Naive thymus-derived CD8-positive, alpha-beta T cell (primary cell): Measurements from ENCODE around the gene PDE10A. TPM values are rescaled to one million over a fixed set of nuclear protein-coding genes. Genes with fewer than 3 reads are reported as not detected.

Experiments used
- ATAC-seq, 2 donors: fragments of 150-1000 bp; cut with Tn5 transposase in 1 of 2; sonication (Bioruptor Pico), chemical (Tn5 transposase) in 1 of 2; 1 replicate in 1 of 2; 2 replicates in 1 of 2; pipeline ENCODE4 v1.10.0; 2021; ENCODE audit warnings: mild to moderate bottlenecking in 2 of 2, moderate library complexity in 2 of 2
- POLR2A ChIA-PET: fragments of 350-600 bp; sonication (Branson Sonifier 250); formaldehyde crosslinking; loops from one replicate; lab custom pipeline; 2021; ENCODE audit warnings: antibody characterized with exemption; lab: Charles Lee
- DNase-seq, 10 donors: peaks; one replicate each; pipeline versions ENCODE4 v3.0.0 to v3.0.0-alpha.2; 2020 to 2022
- H3K27ac Mint-ChIP-seq, 10 donors: one replicate each; pipeline ENCODE4 v1.8.0; 2020 to 2022; ENCODE audit warnings: mild to moderate bottlenecking in 10 of 10, mixed read lengths in 10 of 10, moderate library complexity in 4 of 10, inconsistent platforms in 1 of 10
- H3K27me3 Mint-ChIP-seq, 5 donors: one replicate each; pipeline ENCODE4 v1.8.0; 2021 to 2022; ENCODE audit warnings: mixed read lengths in 5 of 5
- H3K36me3 Mint-ChIP-seq, 3 donors: one replicate each; pipeline ENCODE4 v1.8.0; 2020 to 2022; ENCODE audit warnings: mixed read lengths in 3 of 3, mild to moderate bottlenecking in 2 of 3, inconsistent platforms in 1 of 3
- H3K4me1 Mint-ChIP-seq, 4 donors: one replicate each; pipeline ENCODE4 v1.8.0; 2021 to 2022; ENCODE audit warnings: mixed read lengths in 4 of 4
- H3K4me3 Mint-ChIP-seq, 10 donors: one replicate each; pipeline ENCODE4 v1.8.0; 2020 to 2022; ENCODE audit warnings: mild to moderate bottlenecking in 10 of 10, mixed read lengths in 10 of 10, moderate library complexity in 6 of 10, inconsistent platforms in 1 of 10
- H3K9me3 Mint-ChIP-seq, 9 donors: one replicate each; pipeline ENCODE4 v1.8.0; 2020 to 2022; ENCODE audit warnings: mixed read lengths in 9 of 9, mild to moderate bottlenecking in 3 of 9, inconsistent platforms in 1 of 9, moderate library complexity in 1 of 9
- polyA plus RNA-seq, 3 donors: library from polyadenylated mRNA; unstranded; fragments of 300-500 nt; fragmentation: Illumina TruSeq; gene quantifications; one replicate each; pipeline ENCODE4 v1.2.3, GENCODE V29; 2021
- total RNA-seq, 8 experiments: library from RNA in 2 of 8; stranded (reverse) in 2 of 8; gene quantifications; one replicate each; pipeline ENCODE4 v1.2.3 and lab custom pipeline; 2021 to 2026

PDE10A gene
- total and polyA plus RNA-seq, 5 experiments from 2014 or later = not detected

DNA sequence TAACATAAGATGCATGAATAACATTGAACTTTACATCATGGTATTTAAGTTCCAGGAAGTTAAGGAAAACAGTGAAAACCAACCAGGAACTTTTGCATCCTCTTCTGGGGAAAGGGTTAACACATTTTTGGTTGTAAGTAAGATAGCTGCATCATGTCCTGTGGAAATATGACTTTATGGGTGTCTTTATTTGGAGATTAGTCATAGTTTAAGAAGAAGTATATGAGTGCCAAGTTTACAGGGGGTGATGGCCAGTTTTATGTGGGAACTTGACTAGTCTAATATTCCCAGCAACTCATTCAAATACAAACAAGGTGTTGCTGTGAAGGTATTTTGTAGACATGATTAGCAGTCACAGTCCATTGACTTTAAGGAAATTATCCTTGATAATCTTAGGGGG is 78.0 kb downstream of the PDE10A start:
- no peak overlapping the region for H3K4me3 Mint-ChIP-seq
- H3K27ac Mint-ChIP-seq = no peak overlapping the region
- POLR2A ChIA-PET = no interaction called here
- no peaks in the 10 kb centered on the region for H3K36me3 Mint-ChIP-seq
- ATAC-seq (no peak), DNase-seq (no peak)
- peaks cover 0 to 3% (median 0%) of the 10 kb centered on the region in 5 donors for H3K27me3 Mint-ChIP-seq
- peaks cover 0 to 9% (median 4%) of the 10 kb centered on the region in 9 donors for H3K9me3 Mint-ChIP-seq
- no peaks in the 10 kb centered on the region for H3K4me1 Mint-ChIP-seq

DNA sequence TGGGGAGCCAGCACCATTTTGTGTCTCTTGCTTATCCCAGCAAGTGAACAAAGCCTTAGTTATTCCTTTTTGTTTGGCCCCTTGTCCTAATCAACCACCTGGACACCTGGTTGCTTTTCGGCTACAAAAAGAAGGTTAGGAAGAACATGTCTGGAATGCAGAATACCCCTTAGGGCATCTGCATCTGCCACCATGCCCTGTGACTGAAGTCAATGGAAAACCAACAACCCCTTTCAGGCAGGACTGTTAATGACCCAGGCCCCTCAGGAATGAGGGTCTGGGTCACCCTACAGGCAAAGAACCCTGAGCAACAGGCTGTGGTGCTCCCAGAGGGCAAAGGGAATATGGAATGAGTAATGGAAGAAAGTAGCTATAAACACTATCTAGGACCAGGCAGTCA is 78.5 kb downstream of the PDE10A start:
- Mint-ChIP-seq H3K4me1 (no peaks in the 10 kb centered on the region), H3K36me3 (no peaks in the 10 kb centered on the region), H3K27ac (no peak overlapping the region), H3K27me3 (peaks cover 0 to 3% (median 0%) of the 10 kb centered on the region in 5 donors), H3K9me3 (peaks cover 0 to 9% (median 4%) of the 10 kb centered on the region in 9 donors), H3K4me3 (no peak overlapping the region)
- ATAC-seq = no peak
- DNase-seq = no peak
- POLR2A ChIA-PET = no interaction called here

DNA sequence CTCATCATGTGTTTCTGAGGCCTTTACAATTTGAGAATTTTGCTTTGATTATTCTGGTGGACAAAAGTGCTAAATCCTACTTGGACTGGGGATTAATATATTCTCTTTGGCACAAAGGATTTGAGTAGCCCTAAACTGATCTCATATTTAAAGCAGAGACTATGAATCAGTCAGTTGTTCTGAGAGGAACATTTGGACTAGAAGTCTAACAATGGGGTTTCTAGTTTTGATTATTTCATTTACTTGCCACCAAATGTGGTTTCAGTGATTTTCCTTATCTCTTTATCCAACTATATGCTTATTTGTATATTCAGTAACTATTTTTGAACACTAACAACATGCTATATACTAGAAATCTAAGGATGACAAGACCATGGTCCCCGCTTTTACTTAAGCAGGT is 81.4 kb downstream of the PDE10A start:
- Mint-ChIP-seq H3K36me3 (no peaks in the 10 kb centered on the region), H3K4me3 (no peak overlapping the region), H3K4me1 (no peaks in the 10 kb centered on the region), H3K9me3 (peaks cover 0 to 9% (median under 1%) of the 10 kb centered on the region in 9 donors), H3K27me3 (peaks cover 0 to 3% (median 0%) of the 10 kb centered on the region in 5 donors), H3K27ac (no peak overlapping the region)
- DNase-seq = no peak
- POLR2A ChIA-PET = no interaction called here
- no peak for ATAC-seq

DNA sequence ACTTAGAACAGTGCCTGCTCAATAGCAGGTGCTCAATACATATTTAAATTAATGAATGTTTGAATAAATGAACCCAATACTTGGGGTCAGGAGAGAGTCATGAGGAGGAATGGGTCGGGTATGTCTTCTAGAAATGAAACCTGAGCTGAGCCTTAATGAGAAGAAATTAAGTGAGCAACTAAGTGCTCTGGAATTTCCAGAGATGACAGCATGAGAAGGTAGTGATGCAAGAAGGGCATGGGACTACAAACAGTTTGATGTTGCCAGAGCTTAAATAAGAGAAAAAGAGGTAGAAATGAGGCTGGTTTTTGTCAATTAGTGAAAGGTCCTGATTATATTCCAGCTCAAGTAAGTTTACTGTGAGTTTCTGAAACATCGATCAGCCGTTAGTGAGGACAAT is 82.9 kb downstream of the PDE10A start:
- H3K36me3 Mint-ChIP-seq = no peaks in the 10 kb centered on the region
- no peaks in the 10 kb centered on the region for H3K4me1 Mint-ChIP-seq
- no peak overlapping the region for H3K27ac Mint-ChIP-seq
- no peak for DNase-seq
- POLR2A ChIA-PET = no interaction called here
- H3K4me3 Mint-ChIP-seq = no peak overlapping the region
- peaks cover 0 to 3% (median 0%) of the 10 kb centered on the region in 5 donors for H3K27me3 Mint-ChIP-seq
- peaks cover 0 to 9% (median 0%) of the 10 kb centered on the region in 9 donors for H3K9me3 Mint-ChIP-seq
- no peak for ATAC-seq

DNA sequence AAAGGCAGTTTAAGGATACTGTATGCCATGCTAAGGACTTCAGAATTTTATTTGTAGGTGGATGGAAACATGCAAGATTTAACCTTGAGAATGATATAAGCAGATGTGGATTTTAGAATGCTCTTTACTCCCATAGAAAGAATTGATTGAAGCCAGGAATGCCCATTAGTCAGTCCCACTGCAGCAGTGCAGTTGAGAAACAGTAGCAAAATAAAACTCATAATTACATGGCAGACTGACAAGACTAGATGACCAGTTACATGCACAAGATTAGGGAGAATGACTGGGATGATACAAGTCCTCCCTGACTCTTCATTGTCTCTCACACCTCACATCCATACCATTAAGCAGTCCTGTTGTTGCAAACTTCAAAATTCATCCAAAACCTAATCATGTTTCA is 83.9 kb downstream of the PDE10A start:
- ATAC-seq (no peak), DNase-seq (no peak)
- Mint-ChIP-seq H3K9me3 (no peaks in the 10 kb centered on the region), H3K27me3 (no peaks in the 10 kb centered on the region), H3K4me3 (no peak overlapping the region), H3K27ac (no peak overlapping the region), H3K36me3 (no peaks in the 10 kb centered on the region), H3K4me1 (no peaks in the 10 kb centered on the region)
- POLR2A ChIA-PET = no interaction called here

DNA sequence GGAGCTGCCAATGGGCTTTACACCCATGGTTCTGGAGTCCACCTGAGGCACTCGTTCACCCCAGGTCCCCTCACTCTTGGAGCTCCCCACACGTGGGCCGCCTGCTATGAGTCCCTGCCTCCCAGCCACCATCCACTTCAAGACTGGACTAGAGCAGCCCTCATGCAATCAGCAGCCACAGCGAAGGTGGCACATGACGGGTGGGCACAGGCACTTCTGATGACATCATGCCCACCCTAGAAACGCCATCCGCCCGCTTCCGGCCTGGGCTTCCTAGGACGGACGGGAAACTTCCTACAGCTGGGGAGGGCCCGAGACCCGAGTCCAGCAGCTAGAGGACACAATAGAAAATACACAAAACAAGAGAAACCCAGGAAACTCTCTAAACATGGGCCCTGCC is 85.5 kb downstream of the PDE10A start:
- H3K36me3 Mint-ChIP-seq = no peaks in the 10 kb centered on the region
- DNase-seq (no peak), ATAC-seq (no peak)
- H3K4me3 Mint-ChIP-seq = no peak overlapping the region
- no peak overlapping the region for H3K27ac Mint-ChIP-seq
- no peaks in the 10 kb centered on the region for H3K4me1 Mint-ChIP-seq
- POLR2A ChIA-PET = no interaction called here
- H3K27me3 Mint-ChIP-seq = no peaks in the 10 kb centered on the region
- no peaks in the 10 kb centered on the region for H3K9me3 Mint-ChIP-seq

DNA sequence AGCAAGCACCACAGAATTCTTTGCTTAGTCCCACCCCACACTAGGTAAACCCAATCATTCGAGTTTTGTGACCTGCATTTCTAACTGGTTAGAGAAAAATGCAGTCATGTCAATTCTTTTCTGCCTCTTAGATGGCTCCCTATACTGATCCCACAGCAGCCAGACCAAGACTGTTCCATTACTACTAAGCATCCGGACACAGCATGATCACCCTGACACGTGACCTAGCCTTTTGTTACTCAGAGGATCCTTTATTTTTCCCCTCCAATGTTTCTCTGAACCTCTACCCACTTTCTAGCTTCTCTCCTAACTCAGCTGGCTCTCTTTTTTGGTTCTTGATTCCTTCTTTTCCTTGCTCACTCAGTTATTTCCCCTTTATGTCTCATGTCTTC is 87.9 kb downstream of the PDE10A start:
- Mint-ChIP-seq H3K27me3 (peaks cover 0 to under 1% (median 0%) of the 10 kb centered on the region in 5 donors), H3K4me3 (no peak overlapping the region), H3K36me3 (no peaks in the 10 kb centered on the region), H3K4me1 (no peaks in the 10 kb centered on the region), H3K9me3 (no peaks in the 10 kb centered on the region), H3K27ac (no peak overlapping the region)
- POLR2A ChIA-PET = no interaction called here
- ATAC-seq (no peak), DNase-seq (no peak)

DNA sequence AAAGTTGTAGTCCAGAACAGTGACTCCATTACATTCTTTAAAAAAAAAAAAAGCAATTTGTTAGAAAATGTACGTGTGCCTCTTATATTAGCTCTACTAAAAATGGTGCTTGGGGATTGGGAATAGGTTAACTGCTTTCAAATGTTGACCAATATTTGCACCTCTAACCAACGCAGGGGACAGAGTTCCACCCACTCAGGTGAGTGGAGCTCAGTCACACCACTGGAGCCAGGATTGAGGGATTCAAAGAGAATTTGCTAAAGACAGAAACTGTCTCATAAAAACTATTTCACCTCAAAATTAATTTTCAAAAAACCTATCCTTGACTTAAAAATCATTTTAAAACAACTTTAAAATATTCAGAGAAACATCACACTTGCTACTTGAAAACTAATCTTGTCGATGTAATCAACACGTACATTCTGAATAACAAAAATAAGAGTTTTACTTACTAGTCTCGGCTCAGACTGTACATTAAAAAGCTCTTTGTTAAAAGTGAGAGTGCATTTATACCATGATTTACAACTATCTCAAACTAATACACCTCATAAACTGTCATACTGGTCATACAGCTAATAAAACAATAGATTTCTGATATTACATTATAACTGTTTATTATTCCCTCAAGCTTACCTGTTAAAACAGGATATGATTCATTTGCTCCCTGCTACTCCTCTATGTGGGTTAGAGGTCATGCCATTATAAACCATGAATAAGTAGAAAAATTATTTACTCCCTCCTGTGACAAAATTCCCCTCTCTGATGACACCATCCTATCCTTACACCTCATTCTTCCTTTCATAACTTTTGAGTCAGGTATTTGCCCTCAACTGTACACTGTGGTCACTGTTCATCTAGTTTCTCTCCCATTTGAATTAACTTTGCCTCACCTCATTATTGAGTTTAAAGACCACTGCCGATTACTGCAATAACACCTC is 88.6 kb downstream of the PDE10A start:
- Mint-ChIP-seq H3K27ac (no peak overlapping the region), H3K36me3 (no peaks in the 10 kb centered on the region), H3K9me3 (no peaks in the 10 kb centered on the region), H3K4me3 (no peak overlapping the region), H3K27me3 (peaks cover 0 to 2% (median 0%) of the 10 kb centered on the region in 5 donors), H3K4me1 (no peaks in the 10 kb centered on the region)
- POLR2A ChIA-PET = no interaction called here
- no peak for ATAC-seq
- no peak for DNase-seq

DNA sequence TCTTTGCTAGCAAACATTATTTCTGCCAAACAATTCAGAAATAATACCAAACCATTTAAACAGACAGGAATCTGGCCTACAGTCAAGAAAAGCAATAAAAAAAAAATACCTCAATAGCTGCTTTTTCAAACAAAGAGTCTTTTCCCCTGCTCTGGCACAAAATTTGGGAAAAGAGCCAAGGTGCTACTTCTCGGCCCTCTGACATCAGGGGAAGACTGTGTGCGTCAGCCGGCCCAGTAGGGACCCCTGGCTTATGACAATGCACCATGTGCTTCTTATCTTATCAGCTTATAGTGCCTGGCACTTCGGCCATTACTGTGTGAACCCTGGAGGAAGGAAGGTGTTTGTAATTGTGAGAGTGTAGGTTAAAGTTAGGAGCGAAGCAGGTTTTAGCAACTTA is 89.4 kb downstream of the PDE10A start:
- DNase-seq (no peak), ATAC-seq (no peak)
- H3K36me3 Mint-ChIP-seq = no peaks in the 10 kb centered on the region
- H3K4me1 Mint-ChIP-seq = no peaks in the 10 kb centered on the region
- peak overlapping the region in 1 of 10 donors; percentile 36 for H3K27ac Mint-ChIP-seq
- H3K4me3 Mint-ChIP-seq = no peak overlapping the region
- H3K27me3 Mint-ChIP-seq = peaks cover 0 to 2% (median 0%) of the 10 kb centered on the region in 5 donors
- H3K9me3 Mint-ChIP-seq = peaks cover 0 to under 1% (median 0%) of the 10 kb centered on the region in 9 donors
- POLR2A ChIA-PET = no interaction called here

DNA sequence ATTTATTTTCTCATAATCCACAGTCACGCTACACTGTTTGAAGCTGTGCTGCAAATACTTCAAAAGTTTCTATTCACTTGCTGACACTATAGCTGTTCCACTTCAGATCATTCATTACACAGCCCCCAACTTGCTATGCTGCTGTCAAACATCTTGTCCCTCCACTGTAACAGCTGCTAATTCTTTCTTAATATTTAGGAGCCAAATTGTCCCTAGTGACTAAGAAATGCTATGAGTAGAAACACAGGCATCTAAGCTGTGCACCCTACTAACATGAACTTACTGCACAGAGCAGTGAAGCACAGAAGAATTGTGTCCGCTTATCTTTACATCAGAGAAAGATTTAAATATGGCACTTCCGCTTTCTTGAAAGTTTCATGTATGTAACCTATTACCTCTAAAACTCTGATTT is 91.3 kb downstream of the PDE10A start:
- H3K9me3 Mint-ChIP-seq = peaks cover 0 to 5% (median 0%) of the 10 kb centered on the region in 9 donors
- no peak overlapping the region for H3K27ac Mint-ChIP-seq
- H3K4me3 Mint-ChIP-seq = no peak overlapping the region
- POLR2A ChIA-PET = no interaction called here
- H3K4me1 Mint-ChIP-seq = no peaks in the 10 kb centered on the region
- DNase-seq (no peak), ATAC-seq (no peak)
- H3K36me3 Mint-ChIP-seq = no peaks in the 10 kb centered on the region
- H3K27me3 Mint-ChIP-seq = peaks cover 0 to 2% (median 0%) of the 10 kb centered on the region in 5 donors

DNA sequence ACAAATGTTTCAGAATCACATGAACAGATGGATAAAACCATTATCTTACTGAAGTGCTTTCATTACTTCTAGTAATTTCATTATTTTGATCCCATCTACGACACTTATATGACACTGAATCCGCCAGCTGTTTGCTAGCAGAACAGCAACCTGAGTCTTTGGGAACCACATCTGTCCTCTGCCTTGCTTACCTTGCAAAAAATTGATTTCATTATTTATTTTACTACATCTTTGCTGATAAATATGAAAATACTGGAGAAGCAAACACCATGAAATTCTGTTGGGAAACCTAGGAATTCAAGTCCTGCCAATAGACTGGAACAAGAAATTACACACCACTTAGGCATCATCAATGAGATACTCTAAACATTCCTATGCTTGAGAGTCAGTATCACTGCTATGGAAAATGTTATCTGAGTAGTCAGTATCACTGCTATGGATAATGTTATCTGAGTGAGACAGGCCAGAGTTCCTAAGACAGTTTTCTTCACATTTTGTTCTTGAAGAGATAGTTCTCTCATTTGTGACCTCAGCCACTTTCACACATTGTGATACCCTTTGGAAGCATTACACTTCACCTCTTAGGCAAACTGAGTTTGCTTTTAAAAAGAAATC is 91.9 kb downstream of the PDE10A start:
- H3K36me3 Mint-ChIP-seq = no peaks in the 10 kb centered on the region
- H3K4me1 Mint-ChIP-seq = no peaks in the 10 kb centered on the region
- no peak for ATAC-seq
- DNase-seq = no peak
- POLR2A ChIA-PET = no interaction called here
- peaks cover 0 to 5% (median 0%) of the 10 kb centered on the region in 9 donors for H3K9me3 Mint-ChIP-seq
- peaks cover 0 to 2% (median 0%) of the 10 kb centered on the region in 5 donors for H3K27me3 Mint-ChIP-seq
- H3K4me3 Mint-ChIP-seq = no peak overlapping the region
- H3K27ac Mint-ChIP-seq = no peak overlapping the region

DNA sequence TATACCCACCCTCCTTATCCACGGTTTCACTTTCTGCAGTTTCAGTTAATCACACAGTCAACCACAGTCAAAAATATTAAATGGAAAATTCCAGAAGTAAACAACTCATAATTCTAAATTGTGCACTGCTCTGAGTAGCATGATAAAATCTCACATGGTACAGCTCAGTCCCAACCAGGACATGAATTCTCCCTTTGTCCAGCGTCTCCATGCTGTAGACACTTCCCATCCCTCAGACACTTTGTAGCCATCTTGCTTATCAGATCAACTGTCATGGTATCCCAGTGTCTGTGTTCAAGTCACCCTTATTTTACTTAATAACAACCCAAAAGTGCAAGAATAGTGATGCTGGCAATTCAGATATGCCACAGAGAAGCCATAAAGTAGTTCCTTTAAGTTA is 94.7 kb downstream of the PDE10A start:
- H3K9me3 Mint-ChIP-seq = peaks cover 0 to 5% (median 0%) of the 10 kb centered on the region in 9 donors
- H3K4me1 Mint-ChIP-seq = no peaks in the 10 kb centered on the region
- DNase-seq = no peak
- no peak overlapping the region for H3K4me3 Mint-ChIP-seq
- no peak overlapping the region for H3K27ac Mint-ChIP-seq
- POLR2A ChIA-PET = no interaction called here
- H3K36me3 Mint-ChIP-seq = no peaks in the 10 kb centered on the region
- no peak for ATAC-seq
- H3K27me3 Mint-ChIP-seq = peaks cover 0 to 2% (median 0%) of the 10 kb centered on the region in 5 donors

DNA sequence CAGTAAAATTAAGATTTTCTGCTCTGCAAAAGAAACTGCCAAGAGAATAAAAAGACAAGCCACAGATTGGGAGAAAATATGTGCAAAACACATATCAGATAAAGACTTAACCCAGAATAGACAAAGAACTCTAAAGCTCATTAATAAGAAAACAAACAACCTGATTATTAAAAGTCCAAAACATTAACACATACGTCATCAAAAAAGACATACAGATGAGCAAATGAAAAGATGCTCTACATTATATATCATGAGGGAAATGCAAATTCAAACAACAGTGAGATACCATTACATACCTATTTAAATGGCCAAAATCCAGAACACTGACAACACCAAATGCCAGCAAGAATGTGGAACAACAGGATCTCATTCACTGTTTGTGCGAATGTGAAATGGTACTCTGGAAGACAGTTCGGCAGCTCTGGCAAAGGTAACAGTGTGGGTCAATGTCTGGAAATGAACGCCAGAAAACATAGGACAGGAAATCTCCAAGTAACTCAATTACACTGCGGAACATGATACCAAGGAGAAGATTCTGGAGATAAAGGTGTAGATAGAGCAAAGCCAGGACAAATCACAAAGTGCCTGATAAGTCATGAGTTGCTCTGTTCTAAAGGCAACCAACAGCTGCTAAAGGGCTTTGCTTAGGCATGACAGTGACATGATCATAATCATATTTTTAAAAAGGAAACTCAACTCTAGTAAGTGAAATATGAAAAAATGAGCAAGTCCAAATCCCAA is 96.8 kb downstream of the PDE10A start:
- Mint-ChIP-seq H3K27ac (no peak overlapping the region), H3K4me3 (no peak overlapping the region), H3K4me1 (no peaks in the 10 kb centered on the region), H3K36me3 (no peaks in the 10 kb centered on the region), H3K9me3 (peaks cover 0 to 8% (median under 1%) of the 10 kb centered on the region in 9 donors), H3K27me3 (peaks cover 0 to 2% (median under 1%) of the 10 kb centered on the region in 5 donors)
- ATAC-seq (no peak), DNase-seq (no peak)
- POLR2A ChIA-PET = no interaction called here
